Measurements from ENCODE around the gene PIK3CD.

PIK3CD gene

GRCh38 chr1:9633493-9633892 is 18.0 kb upstream of the PIK3CD start:
- DNase-seq (ENCODE audit: low read depth): no peak

GRCh38 chr1:9634582-9634981 is 16.9 kb upstream of the PIK3CD start:
- TF ChIP-seq CTCF (conservative IDR thresholded peaks at IDR 0.05; ENCODE audit: low read depth, low read length): no peak
- H3K4me3 ChIP-seq (ENCODE audit: low read length): no peak overlapping the region
- DNase-seq (ENCODE audit: low read depth): no peak

More at GRCh38 chr1:9633493-9633892, 18.0 kb upstream of the PIK3CD start:
- H3K4me3 ChIP-seq (ENCODE audit: low read length): no peak overlapping the region
- no peak for TF ChIP-seq CTCF (conservative IDR thresholded peaks at IDR 0.05; ENCODE audit: low read depth, low read length)

- TF ChIP-seq CTCF (conservative IDR thresholded peaks at IDR 0.05; ENCODE audit: low read depth, low read length): no peak
- DNase-seq (ENCODE audit: low read depth): no peak
- no peak overlapping the region for H3K4me3 ChIP-seq (ENCODE audit: low read length)
These were observed 12.3 kb upstream of the PIK3CD start for GRCh38 chr1:9639227-9639626.

GRCh38 chr1:9643351-9644256 is 7.9 kb upstream of the PIK3CD start:
- no peak overlapping the region for H3K4me3 ChIP-seq (ENCODE audit: low read length)
- TF ChIP-seq CTCF (conservative IDR thresholded peaks at IDR 0.05; ENCODE audit: low read depth, low read length): no peak
- no peak for DNase-seq (ENCODE audit: low read depth)

GRCh38 chr1:9646037-9646436 is 5.5 kb upstream of the PIK3CD start:
- H3K4me3 ChIP-seq (ENCODE audit: low read length): no peak overlapping the region
- no peak for DNase-seq (ENCODE audit: low read depth)
- no peak for TF ChIP-seq CTCF (conservative IDR thresholded peaks at IDR 0.05; ENCODE audit: low read depth, low read length)

- TF ChIP-seq CTCF (conservative IDR thresholded peaks at IDR 0.05; ENCODE audit: low read depth, low read length): no peak
- DNase-seq (ENCODE audit: low read depth): no peak
These were observed 3.4 kb upstream of the PIK3CD start for GRCh38 chr1:9648171-9648570.

GRCh38 chr1:9649769-9650168 is 1.8 kb upstream of the PIK3CD start:
- H3K4me3 ChIP-seq (ENCODE audit: low read length): no peak overlapping the region
- no peak for DNase-seq (ENCODE audit: low read depth)
- TF ChIP-seq CTCF (conservative IDR thresholded peaks at IDR 0.05; ENCODE audit: low read depth, low read length): no peak

More at GRCh38 chr1:9648171-9648570, 3.4 kb upstream of the PIK3CD start:
- no peak overlapping the region for H3K4me3 ChIP-seq (ENCODE audit: low read length)

Measured in retinal pigment epithelial cell (primary cell).